Trophoblast cell (in vitro differentiated cells and primary cell): ENCODE results near the gene NOTCH3.
A peak's percentile ranks its signal among the peaks of the same experiment; 100 is the strongest.

Experiments
- DNase-seq, 2 donors: peaks; one replicate each; pipeline ENCODE4 v3.0.0-alpha.2; 2016
- H2AFZ ChIP-seq: 2 replicates; pipeline ENCODE4 v1.6.1; 2013; ENCODE audit warnings: low read length, moderate library complexity, mild to moderate bottlenecking; ENCODE audit not compliant: insufficient read depth, poor library complexity
- H2AK5ac ChIP-seq: 2 replicates; pipeline ENCODE4 v1.6.1; 2013; ENCODE audit warnings: mild to moderate bottlenecking, low read length
- H2BK120ac ChIP-seq: 2 replicates; pipeline ENCODE4 v1.6.1; 2013; ENCODE audit warnings: low read length, mild to moderate bottlenecking, moderate library complexity; ENCODE audit not compliant: insufficient read depth, poor library complexity
- H2BK12ac ChIP-seq: 2 replicates; pipeline ENCODE4 v1.6.1; 2013; ENCODE audit warnings: mild to moderate bottlenecking, low read length, moderate library complexity
- H2BK5ac ChIP-seq: 2 replicates; pipeline ENCODE4 v1.6.1; 2013; ENCODE audit warnings: low read length, low read depth, moderate library complexity, mild to moderate bottlenecking; ENCODE audit not compliant: poor library complexity
- H3K14ac ChIP-seq: 2 replicates; pipeline ENCODE4 v1.6.1; 2013; ENCODE audit warnings: mild to moderate bottlenecking, low read length
- H3K18ac ChIP-seq: 2 replicates; pipeline ENCODE4 v1.6.1; 2013; ENCODE audit warnings: mild to moderate bottlenecking, low read length
- H3K23ac ChIP-seq: 2 replicates; pipeline ENCODE4 v1.6.1; 2013; ENCODE audit warnings: low read length
- H3K27ac ChIP-seq: 2 replicates; pipeline ENCODE4 v1.5.1; 2013; ENCODE audit warnings: low read depth, mild to moderate bottlenecking, inconsistent platforms, low read length, moderate library complexity
- H3K27me3 ChIP-seq: 2 replicates; pipeline ENCODE4 v1.6.1; 2013; ENCODE audit warnings: inconsistent platforms, mild to moderate bottlenecking, low read length, moderate library complexity; ENCODE audit not compliant: insufficient read depth
- H3K36me3 ChIP-seq, 2 experiments: 1 replicate in 1 of 2; 2 replicates in 1 of 2; pipeline ENCODE4 v1.6.1; 2013; ENCODE audit warnings: low read length in 2 of 2, mild to moderate bottlenecking in 2 of 2, moderate library complexity in 1 of 2; ENCODE audit not compliant: insufficient read depth in 2 of 2, control insufficient read depth in 1 of 2
- H3K4ac ChIP-seq: 2 replicates; pipeline ENCODE4 v1.6.1; 2013; ENCODE audit warnings: low read depth, mild to moderate bottlenecking, low read length, moderate library complexity
- H3K4me1 ChIP-seq, 2 experiments: 1 replicate in 1 of 2; 2 replicates in 1 of 2; pipeline ENCODE4 v1.6.1; 2013; ENCODE audit warnings: low read length in 2 of 2, mild to moderate bottlenecking in 2 of 2, moderate library complexity in 1 of 2; ENCODE audit not compliant: insufficient read depth in 2 of 2, control insufficient read depth in 1 of 2
- H3K4me2 ChIP-seq: 2 replicates; pipeline ENCODE4 v1.6.1; 2013; ENCODE audit warnings: inconsistent platforms, mild to moderate bottlenecking, low read length, moderate library complexity
- H3K4me3 ChIP-seq: 2 replicates; pipeline ENCODE4 v1.5.1; 2013; ENCODE audit warnings: mild to moderate bottlenecking, low read depth, low read length, inconsistent platforms
- H3K79me1 ChIP-seq: one replicate; pipeline ENCODE4 v1.6.1; 2013; ENCODE audit warnings: low read length
- H3K79me2 ChIP-seq: 2 replicates; pipeline ENCODE4 v1.6.1; 2013; ENCODE audit warnings: low read length, mild to moderate bottlenecking; ENCODE audit not compliant: control insufficient read depth, insufficient read depth, poor library complexity
- H3K9ac ChIP-seq: 2 replicates; pipeline ENCODE4 v1.6.1; 2013; ENCODE audit warnings: mild to moderate bottlenecking, low read length
- H3K9me3 ChIP-seq: 2 replicates; pipeline ENCODE4 v1.6.1; 2013; ENCODE audit warnings: low read depth, mild to moderate bottlenecking, control low read depth, inconsistent platforms, low read length; ENCODE audit not compliant: insufficient read depth
- H4K12ac ChIP-seq: 2 replicates; pipeline ENCODE4 v1.6.1; 2013; ENCODE audit warnings: low read depth, mild to moderate bottlenecking, low read length, moderate library complexity
- H4K8ac ChIP-seq: 2 replicates; pipeline ENCODE4 v1.6.1; 2013; ENCODE audit warnings: low read depth, mild to moderate bottlenecking, low read length, moderate library complexity
- H4K91ac ChIP-seq: one replicate; pipeline ENCODE4 v1.6.1; 2013; ENCODE audit warnings: low read depth, mild to moderate bottlenecking, low read length, moderate library complexity
- WGBS: extraction: QIAGEN DNeasy Blood & Tissue Kit; methylation state at CpG from one replicate; pipeline ENCODE4 v1.1.7; 2013; ENCODE audit warnings: missing lambda C conversion rate; ENCODE audit not compliant: insufficient read length, insufficient coverage; ENCODE audit errors: extremely low coverage; 5-methylcytosine and 5-hydroxymethylcytosine counted together

The NOTCH3 gene

GRCh38 chr19:15199661-15200552 is 888 bp downstream of the NOTCH3 start:
- Histone ChIP-seq H3K14ac (peak overlapping the region; percentile 85), H3K36me3 (peaks cover 11 to 17% of the 10 kb centered on the region in 2 experiments), H4K91ac (peak overlapping the region; percentile 88), H2AFZ (peak overlapping the region; percentile 62), H3K27ac (peak overlapping the region; percentile 20), H3K18ac (peak overlapping the region; percentile 91), H3K79me1 (peaks cover 6% of the 10 kb centered on the region), H2BK120ac (peak overlapping the region; percentile 75), H4K8ac (peak overlapping the region; percentile 81), H3K4me1 (peaks cover 0 to 12% of the 10 kb centered on the region in 2 experiments), H4K12ac (peak overlapping the region; percentile 78), H3K27me3 (no peaks in the 10 kb centered on the region), H2AK5ac (peak overlapping the region; percentile 25), H2BK12ac (no peak overlapping the region), H3K79me2 (peaks cover 4% of the 10 kb centered on the region), H2BK5ac (peak overlapping the region; percentile 43), H3K23ac (no peak overlapping the region), H3K9ac (peak overlapping the region; percentile 84), H3K9me3 (peaks cover 3% of the 10 kb centered on the region), H3K4me2 (peak overlapping the region; percentile 95), H3K4ac (peak overlapping the region; percentile 56), H3K4me3 (peak overlapping the region; percentile 80)
- DNase-seq, result peak in 1 of 2 donors; percentile 31
- WGBS, result no CpG with 5 or more reads among the region's 82 CpGs

DNA sequence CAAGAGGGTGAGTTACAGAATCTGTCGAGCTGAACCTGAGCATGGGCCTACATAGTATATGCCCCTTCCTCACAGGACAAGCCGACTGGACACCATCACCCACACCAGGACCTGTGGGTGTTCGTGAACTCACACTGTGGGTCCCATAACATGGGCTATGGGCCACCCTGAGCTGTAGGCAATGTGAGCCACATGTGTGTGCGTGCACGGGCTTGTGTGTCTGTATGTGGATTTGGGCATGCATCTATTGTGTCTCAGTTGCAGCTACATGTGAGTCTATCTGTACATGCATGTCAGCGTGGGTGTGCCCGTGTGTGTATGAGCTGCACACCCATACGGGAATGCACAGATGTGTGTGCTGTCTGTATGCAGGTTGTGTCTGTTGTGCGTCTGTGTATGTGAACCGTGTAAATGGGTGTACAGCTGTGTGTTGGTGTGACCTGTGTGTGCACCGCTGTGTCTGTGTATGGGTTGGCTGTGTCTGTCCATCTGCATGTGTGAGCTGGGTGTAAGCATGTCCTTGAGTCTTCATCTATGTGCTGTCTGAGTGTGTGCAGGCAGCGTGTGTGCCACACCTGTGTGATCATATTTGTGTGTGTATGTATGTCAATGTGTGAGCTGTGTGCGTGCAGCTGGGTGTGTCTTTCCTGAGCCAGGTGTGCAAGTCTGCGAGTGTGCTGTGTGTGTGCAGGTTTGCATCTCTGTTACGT is 1.7 kb downstream of the NOTCH3 start:
- Histone ChIP-seq H2BK120ac (peak overlapping the region; percentile 7), H3K4me1 (peaks cover 0 to 13% of the 10 kb centered on the region in 2 experiments), H3K4me3 (peak overlapping the region; percentile 80), H3K79me1 (peaks cover 6% of the 10 kb centered on the region), H2BK5ac (no peak overlapping the region), H2AFZ (no peak overlapping the region), H3K27ac (no peak overlapping the region), H2BK12ac (no peak overlapping the region), H4K12ac (no peak overlapping the region), H3K4ac (no peak overlapping the region), H3K9me3 (peaks cover 3% of the 10 kb centered on the region), H3K18ac (peak overlapping the region; percentile 1), H2AK5ac (no peak overlapping the region), H3K9ac (peak overlapping the region; percentile 12), H3K27me3 (no peaks in the 10 kb centered on the region), H3K4me2 (peak overlapping the region; percentile 59), H3K79me2 (peaks cover 4% of the 10 kb centered on the region), H3K14ac (no peak overlapping the region), H4K91ac (peak overlapping the region; percentile 25), H4K8ac (no peak overlapping the region), H3K36me3 (peaks cover 11 to 17% of the 10 kb centered on the region in 2 experiments), H3K23ac (no peak overlapping the region)
- no peak for DNase-seq
- no CpG with 5 or more reads among the region's 15 CpGs for WGBS

DNA sequence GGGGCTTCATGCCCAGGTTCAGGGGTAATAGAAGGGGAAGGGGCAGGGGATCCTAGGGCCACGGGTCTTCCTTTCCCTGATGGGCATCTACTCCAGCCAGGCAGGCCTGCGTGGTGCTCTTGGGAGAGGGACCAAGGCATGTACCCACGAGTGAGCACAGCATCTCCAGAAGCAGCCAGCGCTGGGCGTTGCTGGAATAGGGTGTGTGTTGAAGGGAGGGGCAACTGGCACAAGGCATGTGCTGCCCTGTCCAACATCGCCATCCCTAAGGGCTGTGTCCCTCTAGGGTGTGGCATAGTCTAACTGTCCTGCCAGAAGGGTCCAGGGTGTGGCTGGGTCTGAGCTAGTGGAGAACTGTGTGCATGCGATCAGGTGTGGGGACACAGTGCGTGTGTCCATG is 2.9 kb downstream of the NOTCH3 start:
- peaks cover 4% of the 10 kb centered on the region for H3K79me2 ChIP-seq
- no peak overlapping the region for H2AK5ac ChIP-seq
- H3K9me3 ChIP-seq, result peaks cover 3% of the 10 kb centered on the region
- H2BK5ac ChIP-seq, result no peak overlapping the region
- H3K27me3 ChIP-seq, result no peaks in the 10 kb centered on the region
- no peak overlapping the region for H4K8ac ChIP-seq
- H3K4me3 ChIP-seq, result no peak overlapping the region
- no peak overlapping the region for H3K27ac ChIP-seq
- H2BK120ac ChIP-seq, result no peak overlapping the region
- H4K91ac ChIP-seq, result no peak overlapping the region
- H3K79me1 ChIP-seq, result peaks cover 6% of the 10 kb centered on the region
- no peak overlapping the region for H3K4ac ChIP-seq
- no peak overlapping the region for H3K9ac ChIP-seq
- DNase-seq, result no peak
- no CpG with 5 or more reads among the region's 8 CpGs for WGBS
- no peak overlapping the region for H2AFZ ChIP-seq
- H3K4me1 ChIP-seq, result peaks cover 0 to 13% of the 10 kb centered on the region in 2 experiments
- H3K4me2 ChIP-seq, result no peak overlapping the region
- no peak overlapping the region for H3K14ac ChIP-seq
- H3K23ac ChIP-seq, result no peak overlapping the region
- no peak overlapping the region for H2BK12ac ChIP-seq
- H4K12ac ChIP-seq, result no peak overlapping the region
- peaks cover 13 to 17% of the 10 kb centered on the region in 2 experiments for H3K36me3 ChIP-seq
- no peak overlapping the region for H3K18ac ChIP-seq

- H3K9me3 ChIP-seq, result peaks cover 3% of the 10 kb centered on the region
- H3K18ac ChIP-seq, result no peak overlapping the region
- no peak overlapping the region for H2BK5ac ChIP-seq
- peaks cover 0 to 13% of the 10 kb centered on the region in 2 experiments for H3K4me1 ChIP-seq
- no peak overlapping the region for H3K27ac ChIP-seq
- no peak overlapping the region for H3K4ac ChIP-seq
- peaks cover 4% of the 10 kb centered on the region for H3K79me2 ChIP-seq
- H2AK5ac ChIP-seq, result no peak overlapping the region
- no peak overlapping the region for H4K91ac ChIP-seq
- H4K8ac ChIP-seq, result no peak overlapping the region
- DNase-seq, result no peak
- no CpG with 5 or more reads among the region's 14 CpGs for WGBS
- no peak overlapping the region for H3K9ac ChIP-seq
- H3K14ac ChIP-seq, result no peak overlapping the region
- peaks cover 17 to 22% of the 10 kb centered on the region in 2 experiments for H3K36me3 ChIP-seq
- H2AFZ ChIP-seq, result no peak overlapping the region
- no peak overlapping the region for H2BK120ac ChIP-seq
- no peaks in the 10 kb centered on the region for H3K27me3 ChIP-seq
- no peak overlapping the region for H3K4me3 ChIP-seq
- H3K79me1 ChIP-seq, result peaks cover 6% of the 10 kb centered on the region
- H2BK12ac ChIP-seq, result no peak overlapping the region
- H3K23ac ChIP-seq, result no peak overlapping the region
- no peak overlapping the region for H3K4me2 ChIP-seq
- no peak overlapping the region for H4K12ac ChIP-seq
Observed at GRCh38 chr19:15197275-15197941, 3.4 kb downstream of the NOTCH3 start.
